Measurements from ENCODE around the gene KIF24. TPM values are rescaled to one million over a fixed set of nuclear protein-coding genes. Genes with fewer than 3 reads are reported as not detected.

KIF24 gene
- total and polyA plus RNA-seq, 2 of the 8 experiments (the other 6 are each of a cell fraction or from before 2014, with no cell fraction given): 2.7 to 3.9 TPM

- Histone ChIP-seq H2AFZ (ENCODE audit: low read length) (peak overlapping the region; percentile 45; the same call in 1 of the 2 replicates), H3K27ac (ENCODE audit: low read depth, low read length) (no peak overlapping the region), H4K91ac (replicated peaks; ENCODE audit: insufficient read length, low read length) (no peak overlapping the region), H3K9ac (replicated peaks in 1 of 4; ENCODE audit: extremely low read depth in 1 of 4, low read depth in 3 of 4, low read length in 3 of 4) (no peak overlapping the region; a peak in 1 of 7 replicates), H3K27me3 (replicated peaks in 1 of 4; ENCODE audit: control insufficient read depth in 3 of 4, extremely low read depth in 1 of 4, insufficient read depth in 3 of 4, low read length in 3 of 4) (no peaks in the 10 kb centered on the region), H3K23me2 (ENCODE audit: low read depth, low read length) (no peaks in the 10 kb centered on the region), H3K4ac (replicated peaks; ENCODE audit: insufficient read length, low read depth, low read length) (no peak overlapping the region), H3K79me1 (ENCODE audit: low read depth, low read length) (no peaks in the 10 kb centered on the region), H4K20me1 (replicated peaks in 1 of 2; ENCODE audit: control insufficient read depth in 1 of 2, insufficient read depth in 2 of 2, low read length in 2 of 2) (no peaks in the 10 kb centered on the region), H3K4me3 (ENCODE audit: extremely low read depth in 1 of 4, insufficient read depth in 2 of 4, low read depth in 3 of 4, low read length in 4 of 4) (peak overlapping the region in 3 of 4 experiments; percentile 7 to 42 (median 19); a peak in 4 of 8 replicates), H2AK5ac (ENCODE audit: low read depth, low read length) (no peak overlapping the region), H3K9me3 (ENCODE audit: insufficient read depth in 2 of 2, low read depth in 1 of 2, low read length in 1 of 2) (peaks cover 0 to 6% of the 10 kb centered on the region in 2 experiments; a peak in 1 of 4 replicates), H2BK20ac (ENCODE audit: low read length) (no peak overlapping the region), H3K4me1 (replicated peaks in 1 of 4; ENCODE audit: control insufficient read depth in 3 of 4, insufficient read depth in 4 of 4, low read length in 3 of 4) (peaks cover 9 to 19% (median 11%) of the 10 kb centered on the region in 4 experiments; a peak in 6 of 7 replicates), H2BK5ac (ENCODE audit: low read depth, low read length) (no peak overlapping the region), H3K18ac (ENCODE audit: extremely low read depth, low read length) (no peak overlapping the region; the same call in 1 of the 2 replicates), H3K56ac (replicated peaks; ENCODE audit: insufficient read length, low read depth, low read length) (no peak overlapping the region), H2BK15ac (ENCODE audit: low read length) (no peak overlapping the region; the same call in 1 of the 2 replicates), H3K36me3 (ENCODE audit: control insufficient read depth in 2 of 4, insufficient read depth in 4 of 4, low read length in 3 of 4) (no peaks in the 10 kb centered on the region), H3K4me2 (ENCODE audit: insufficient read depth in 1 of 2, low read depth in 2 of 2, low read length in 2 of 2) (peak overlapping the region; percentile 55 to 62), H2BK120ac (replicated peaks; ENCODE audit: low read depth, low read length) (no peak overlapping the region), H3K14ac (ENCODE audit: insufficient read length) (no peak overlapping the region), H4K5ac (ENCODE audit: insufficient read length, low read depth, low read length) (no peak overlapping the region), H4K8ac (ENCODE audit: extremely low read depth, insufficient read depth, low read length) (no peak overlapping the region), H3K79me2 (ENCODE audit: control insufficient read depth in 1 of 2, insufficient read depth in 2 of 2, low read length in 2 of 2) (no peaks in the 10 kb centered on the region), H2BK12ac (ENCODE audit: low read depth, low read length) (no peak overlapping the region), H3K23ac (ENCODE audit: insufficient read length) (no peak overlapping the region)
- peak in 1 of 2 experiments; percentile 52 for DNase-seq (ENCODE audit: low read depth in 1 of 2, low spot score in 2 of 2)
- WGBS, 2 experiments (ENCODE audit: extremely low coverage in 1 of 2, insufficient coverage in 1 of 2, insufficient read length in 1 of 2, insufficient replicate concordance in 2 of 2, low coverage in 1 of 2, low lambda C conversion rate in 2 of 2, missing lambda C conversion rate in 1 of 2): 32% methylated on average over 13 of the region's 13 CpGs; no CpG with 5 or more reads in 1 of the 2 experiments
- POLR2A ChIA-PET (ENCODE audit: partially characterized antibody): interaction anchor here (0.5 to 2.9 kb wide), 8 partner anchors 9 to 243 kb away, joined by 3 to 18 read pairs (median 3); partner anchors contain the start of gene MYORG
- FAIRE-seq: peak; percentile 28
- CTCF ChIA-PET (ENCODE audit: partially characterized antibody): interaction anchor here (0.6 to 10.6 kb wide), 11 partner anchors 11 to 441 kb away, joined by 3 to 83 read pairs (median 4); partner anchors contain the start of gene MYORG
- TF ChIP-seq USF2 (IDR thresholded peaks at IDR 0.05; ENCODE audit: low read length) (no peak), SIX5 (IDR thresholded peaks at IDR 0.05; ENCODE audit: low read depth, low read length) (no peak), CTCF (IDR thresholded peaks at IDR 0.05; ENCODE audit: control extremely low read depth in 1 of 3, insufficient read depth in 1 of 3, low read depth in 1 of 3, low read length in 3 of 3) (no peak), SP1 (IDR thresholded peaks at IDR 0.05; ENCODE audit: low read depth, low read length) (no peak), SIN3A (conservative IDR thresholded peaks at IDR 0.05 in 1 of 2, IDR thresholded peaks at IDR 0.05 in 1 of 2; ENCODE audit: low read depth in 1 of 2, low read length in 2 of 2) (no peak), PHF8 (conservative IDR thresholded peaks at IDR 0.05; ENCODE audit: low read depth, low read length) (no peak), CEBPB (IDR thresholded peaks at IDR 0.05; ENCODE audit: low read depth, low read length) (peak; percentile 43; the same call in 1 of the 2 replicates), ASH2L (IDR thresholded peaks at IDR 0.05; ENCODE audit: low read length) (peak; percentile 72)
Observed at GRCh38 chr9:34363619-34364351, 34.7 kb upstream of the KIF24 start.

All from H1 (cell line).